HG02678 (cell line): ENCODE results near the gene SPRR2E.
"Not testable (repeated sequence)": the region's sequence is repeated elsewhere in the genome, so short reads cannot be mapped to it uniquely, and the experiment has no call there.

Experiments
- ATAC-seq: cut with Tn5 transposase; IDR thresholded peaks from one replicate; pipeline ENCODE4 v1.9.1; 2021; ENCODE audit warnings: mild to moderate bottlenecking, moderate library complexity; ENCODE audit not compliant: unreplicated experiment

The SPRR2E gene

DNA sequence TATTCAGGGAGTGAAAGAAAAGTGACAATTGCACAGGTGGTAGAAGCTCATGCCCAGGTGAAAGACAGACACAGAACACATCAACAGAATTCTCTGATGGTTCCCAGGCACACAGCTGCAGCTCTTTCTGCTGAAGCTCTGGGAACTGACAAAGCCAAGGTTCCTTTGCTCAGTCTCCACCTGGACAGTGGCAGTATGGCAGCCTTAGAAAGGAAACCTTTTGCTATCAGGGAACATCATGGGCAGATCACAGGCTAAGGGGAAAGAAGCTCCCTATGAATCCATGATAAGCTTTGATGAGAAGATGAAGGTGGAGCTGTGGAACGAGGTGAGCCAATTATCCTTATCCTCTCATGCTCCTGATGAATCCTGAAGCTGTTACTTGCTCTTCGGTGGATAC lies 24.1 kb downstream of the SPRR2E start:
- ATAC-seq, result no peak

DNA sequence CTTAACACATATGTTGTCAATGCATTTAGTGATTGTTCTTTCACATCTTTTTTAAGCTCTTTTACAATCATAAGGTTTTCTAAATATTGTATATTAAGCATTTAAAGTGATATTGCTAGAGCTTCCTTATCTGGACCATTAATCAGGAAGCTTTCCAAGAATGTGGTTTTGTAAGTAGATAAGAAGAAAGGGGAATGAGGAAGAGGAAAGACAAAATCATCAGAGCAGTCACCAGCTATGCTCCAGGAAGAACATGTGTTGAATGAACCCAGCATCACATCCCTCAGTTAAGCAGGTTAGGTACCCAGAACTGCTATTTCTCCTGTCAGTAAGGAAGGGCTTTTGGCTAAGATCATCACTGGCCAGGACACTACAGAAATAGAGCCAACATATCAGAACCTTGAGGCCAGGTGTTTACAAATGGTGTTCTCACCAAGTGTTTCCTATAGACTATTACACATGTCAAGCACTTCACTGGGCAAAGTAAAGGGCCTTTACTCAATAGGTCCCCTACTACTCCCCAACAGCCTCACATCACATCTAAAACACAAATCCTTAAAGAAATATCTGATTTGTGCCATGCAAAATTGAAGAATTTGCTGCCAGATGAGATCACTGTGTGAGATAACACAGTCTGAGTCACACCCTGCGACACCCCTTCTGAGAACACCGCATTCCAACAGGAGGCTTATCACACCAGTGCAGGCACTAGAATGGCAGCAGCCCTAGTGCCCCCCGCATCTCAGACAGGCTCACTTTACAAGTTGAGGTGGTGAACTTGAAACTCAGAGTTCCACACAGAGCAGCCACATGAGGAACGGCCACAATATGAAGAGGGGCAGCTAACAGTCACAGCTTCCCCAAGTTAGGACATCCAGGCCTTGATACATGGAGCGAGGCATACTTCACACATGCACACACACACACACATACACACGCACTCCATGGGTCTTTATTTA lies 35.2 kb downstream of the SPRR2E start:
- ATAC-seq, result no peak

DNA sequence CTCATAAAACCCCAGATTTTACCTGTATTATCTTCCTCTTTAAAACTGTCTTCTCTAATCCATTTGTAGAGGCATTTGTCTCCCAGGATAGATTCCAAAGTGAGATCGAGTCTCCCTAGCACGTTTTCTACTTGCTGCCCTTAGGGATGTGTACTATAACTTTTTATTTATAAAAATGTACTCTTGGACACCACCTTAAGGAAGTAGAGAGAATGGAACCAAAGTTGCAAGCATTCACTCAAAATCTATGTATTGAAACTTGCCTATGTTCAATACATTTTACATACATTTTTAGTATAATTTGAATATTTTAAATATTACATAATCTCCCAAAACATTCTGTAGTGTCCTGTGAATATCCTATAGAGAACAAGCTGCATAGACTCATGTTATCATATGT lies 36.2 kb downstream of the SPRR2E start:
- ATAC-seq, result no peak

DNA sequence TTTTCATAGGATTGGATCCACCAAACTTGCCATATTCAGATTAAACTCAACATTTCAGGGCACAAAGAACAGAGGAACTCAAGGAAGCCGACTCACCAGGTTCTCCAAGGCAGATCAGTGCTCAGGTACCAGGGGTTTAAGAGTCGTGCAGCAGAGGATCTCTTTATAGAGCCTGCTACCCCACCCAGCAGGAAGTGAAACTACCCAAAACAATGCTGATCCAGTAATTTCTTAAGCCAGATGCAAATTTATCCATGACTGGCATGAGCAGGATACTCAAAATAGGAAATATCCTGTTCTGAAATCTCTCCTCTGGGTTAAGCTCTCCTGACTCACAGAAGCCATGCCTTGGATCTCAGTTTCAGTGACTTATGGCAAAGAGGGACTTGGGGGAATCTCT lies 37.0 kb downstream of the SPRR2E start, which contains the start of gene SPRR2A:
Gene SPRR2A (minus strand): TSS at position 138 of the 400 bp plus-strand sequence. CDS start 777 bp downstream, outside the sequence.
- no peak for ATAC-seq

DNA sequence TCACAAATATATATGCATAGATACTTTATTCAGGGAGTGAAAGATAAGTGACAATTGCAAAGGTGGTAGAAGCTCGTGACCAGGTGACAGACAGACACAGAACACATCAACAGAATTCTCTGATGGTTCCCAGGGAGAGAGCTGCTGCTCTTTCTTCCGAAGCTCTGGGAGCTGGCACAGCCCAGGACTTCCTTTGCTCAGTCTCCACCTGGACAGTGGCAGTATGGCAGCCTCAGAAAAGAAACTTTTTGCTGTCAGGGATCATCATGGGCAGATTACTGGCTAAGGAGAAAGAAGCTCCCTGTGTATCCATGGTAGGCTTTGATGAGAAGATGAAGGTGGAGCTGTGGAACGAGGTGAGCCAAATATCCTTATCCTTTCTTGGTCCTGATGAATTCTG lies 38.2 kb downstream of the SPRR2E start:
- not testable (repeated sequence) for ATAC-seq

DNA sequence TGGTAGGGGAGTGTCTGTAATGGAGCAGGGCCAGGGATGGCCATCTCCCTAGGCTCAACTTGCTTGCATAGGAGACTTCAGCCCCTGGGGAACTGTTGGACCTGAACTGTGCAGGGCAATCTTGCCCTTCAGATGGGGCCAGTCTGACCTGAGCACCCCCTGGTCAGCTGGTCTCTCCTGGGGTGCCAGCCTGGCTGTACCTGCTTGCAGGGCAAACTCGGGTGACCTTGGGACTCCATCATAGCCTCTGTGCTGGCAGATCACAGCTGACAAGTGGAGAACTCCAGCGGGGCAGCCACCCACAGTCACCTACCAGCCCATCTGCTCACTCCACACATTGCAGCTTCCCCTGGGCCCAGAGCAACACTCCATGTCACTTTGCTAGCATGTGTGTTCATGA lies 45.1 kb downstream of the SPRR2E start:
- ATAC-seq, result no peak
